Stimulated activated CD8-positive, alpha-beta memory T cell treated with anti-CD3 and anti-CD28 coated beads, Interleukin-2, amount 100 ng/mL, for 48 hours (primary cell): Measurements from ENCODE around the gene TBC1D22B.

ENCODE experiments used
- DNase-seq, 2 donors: peaks; one replicate each; pipeline ENCODE4 v3.0.0-alpha.2; 2020; ENCODE audit warnings: low read depth in 2 of 2

TBC1D22B gene

GRCh38 chr6:37239950-37240713, 17.4 kb upstream of the TBC1D22B start:
- DNase-seq, result peak; percentile 73 to 76

- no peak for DNase-seq
Observed at GRCh38 chr6:37241131-37241530, 16.4 kb upstream of the TBC1D22B start.

DNA sequence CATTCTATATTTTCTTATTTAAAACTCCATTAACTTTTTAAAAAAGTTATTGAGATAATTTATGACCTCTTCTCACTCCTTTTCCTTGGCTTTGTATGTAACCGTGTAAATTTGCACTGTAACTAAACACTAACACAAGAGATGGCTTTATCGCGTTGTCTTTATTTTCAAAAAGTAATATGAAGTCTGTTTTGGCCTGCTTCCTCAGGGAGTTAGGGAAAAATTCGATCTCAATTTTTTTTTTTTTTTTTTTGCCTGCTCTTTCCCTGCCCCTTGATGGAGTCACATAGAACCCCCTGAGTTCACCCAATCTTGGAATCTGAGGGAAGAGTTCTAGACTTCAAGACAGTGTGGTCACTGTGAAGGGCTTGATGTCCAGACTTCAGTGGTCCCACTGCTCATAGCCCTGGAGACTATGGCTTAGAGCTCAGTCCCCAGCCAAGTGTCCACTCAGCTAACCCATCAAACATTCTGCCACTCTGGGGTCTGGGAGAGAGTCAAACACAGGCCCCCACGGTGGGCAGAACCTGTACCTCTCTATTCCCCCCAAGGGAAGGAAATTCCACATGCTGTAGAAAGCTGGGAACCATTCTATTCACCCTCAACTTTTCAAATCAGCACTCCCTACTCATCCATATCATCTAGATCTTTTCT, 15.7 kb upstream of the TBC1D22B start:
- DNase-seq, result no peak

- no peak for DNase-seq
Observed at GRCh38 chr6:37242429-37243052, 15.0 kb upstream of the TBC1D22B start.

GRCh38 chr6:37243131-37243815, 14.3 kb upstream of the TBC1D22B start:
- no peak for DNase-seq

DNA sequence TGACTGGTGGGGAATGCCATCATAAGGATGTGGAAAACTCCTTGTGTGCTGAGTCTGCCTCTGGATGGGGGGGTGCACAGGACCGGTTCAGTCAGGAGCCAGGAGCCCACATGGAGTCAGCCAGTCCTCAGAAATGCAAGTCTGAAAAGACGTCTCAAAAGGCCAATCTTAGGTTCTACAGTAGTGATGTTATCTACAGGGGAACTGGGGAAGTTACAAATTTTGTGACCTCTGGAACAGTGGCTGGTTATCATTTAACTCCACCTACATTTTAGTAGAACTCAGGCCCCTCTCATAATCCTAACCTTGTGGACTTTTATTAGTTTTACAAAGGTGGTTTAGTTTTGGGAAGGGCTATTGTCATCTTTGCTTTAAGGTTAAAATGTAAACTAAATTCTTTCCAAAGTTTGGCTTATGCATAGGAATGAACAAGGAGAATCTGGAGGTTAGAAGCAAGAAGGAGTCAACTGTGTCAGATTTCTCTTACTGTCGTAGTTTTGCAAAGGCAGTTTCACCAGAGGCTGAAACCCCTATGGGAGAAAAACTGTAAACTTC, 13.7 kb upstream of the TBC1D22B start:
- no peak for DNase-seq

DNA sequence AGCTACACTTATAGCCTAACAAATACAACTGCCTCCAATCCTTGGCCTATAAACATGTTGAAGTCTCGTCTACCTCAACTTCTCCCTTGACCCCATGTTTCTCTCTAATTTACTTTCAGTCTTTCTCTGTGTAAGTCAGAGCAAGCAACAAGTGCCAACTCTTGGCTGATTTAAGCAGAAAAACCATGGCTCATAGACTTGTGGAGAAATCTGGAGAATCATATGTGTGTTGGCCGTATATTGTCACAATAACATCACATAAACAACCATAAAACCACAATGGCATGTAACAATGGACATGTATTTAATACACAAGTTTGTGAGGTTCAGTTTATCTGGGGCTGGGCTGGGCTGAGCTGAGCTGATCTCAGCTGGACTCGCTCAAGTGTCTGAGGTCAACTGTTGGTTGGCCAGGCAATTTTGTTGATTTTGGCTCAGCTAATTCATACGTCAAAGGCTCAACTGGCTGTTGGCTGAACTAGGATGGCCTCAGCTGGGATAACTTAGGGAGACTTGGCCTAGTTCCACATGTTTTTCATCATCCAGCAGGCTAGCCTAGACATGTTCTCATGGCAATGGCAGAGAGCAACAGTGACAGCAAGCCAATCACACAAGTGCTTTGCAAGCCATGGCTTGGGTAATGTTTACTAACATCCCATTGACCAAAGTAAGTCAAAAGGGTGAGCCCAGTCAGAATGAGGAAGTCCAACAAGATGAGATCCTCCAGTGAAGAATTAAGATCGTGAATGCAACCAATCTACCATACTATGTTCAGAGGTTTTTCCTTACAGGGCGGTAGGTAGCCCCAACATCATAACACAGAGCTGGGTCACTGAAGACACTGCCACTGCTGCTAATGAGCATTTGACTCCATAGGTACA, 12.9 kb upstream of the TBC1D22B start:
- DNase-seq, result no peak

DNA sequence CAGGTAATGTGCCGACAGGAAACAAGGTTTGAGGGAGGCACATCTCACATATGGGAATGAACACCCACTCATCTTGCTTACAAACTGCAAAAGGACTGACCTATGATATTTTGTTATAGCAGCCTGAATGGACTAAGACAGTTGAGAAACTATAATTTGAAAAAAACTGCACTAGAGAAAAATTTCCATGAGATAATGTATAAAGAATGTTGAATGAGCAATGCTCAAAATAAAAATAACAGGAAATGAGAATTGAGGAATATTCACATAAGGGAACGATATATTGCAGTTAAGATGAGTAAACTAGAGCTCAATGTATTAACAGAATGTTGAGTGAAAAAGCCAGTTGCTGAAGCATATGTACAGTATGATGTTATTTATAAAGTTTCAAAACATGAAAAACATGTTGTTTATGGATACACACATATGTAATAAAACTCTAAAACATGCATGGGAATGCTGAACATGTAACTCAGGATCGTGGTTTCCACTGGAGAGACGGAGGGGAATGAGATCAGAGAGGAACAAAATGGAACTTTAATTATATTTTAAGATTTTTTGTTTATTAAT, 6.3 kb upstream of the TBC1D22B start:
- DNase-seq, result no peak

DNA sequence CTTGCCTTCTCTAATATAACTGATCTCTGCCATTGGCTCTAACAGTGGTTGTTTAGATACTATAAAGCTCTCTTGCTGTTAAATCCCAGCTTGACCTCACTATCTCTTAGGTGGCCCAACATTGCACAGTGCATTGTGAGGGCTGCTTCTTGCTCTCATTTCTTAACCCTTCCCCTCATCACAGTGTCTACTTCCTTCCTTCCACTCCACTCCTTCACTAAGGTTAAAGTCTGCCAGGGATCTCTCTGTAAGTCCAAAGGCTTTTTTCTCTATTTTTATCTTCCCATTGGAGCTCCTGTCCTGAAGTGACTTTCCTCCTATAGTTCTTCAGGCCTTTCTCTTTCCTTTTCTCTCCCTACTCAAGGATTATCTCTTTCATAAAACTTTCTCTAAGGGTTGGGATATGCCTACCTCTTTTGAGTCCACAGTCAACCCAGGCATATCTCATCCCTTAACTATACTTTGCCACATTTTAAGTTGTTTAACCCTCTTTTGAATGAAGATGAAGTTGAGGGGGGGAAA, 4.0 kb upstream of the TBC1D22B start:
- no peak for DNase-seq

DNA sequence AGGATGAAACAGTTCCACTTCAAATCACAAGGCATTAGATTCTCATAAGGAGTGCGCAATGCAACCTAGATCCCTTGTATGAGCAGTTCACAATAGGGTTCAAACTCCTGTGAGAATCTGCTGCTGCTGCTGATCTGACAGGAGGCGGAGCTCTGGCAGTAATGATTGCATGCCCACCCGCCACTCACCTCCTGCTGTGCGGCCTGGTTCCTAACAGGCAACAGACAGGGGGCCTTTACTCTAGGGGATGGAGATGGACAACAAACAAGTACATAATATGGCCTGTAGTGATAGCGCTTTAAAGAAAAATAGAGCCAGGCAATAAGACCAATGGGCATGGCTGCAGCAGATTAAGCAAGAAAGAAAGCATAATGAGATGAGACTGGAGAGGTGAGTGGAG, 2.7 kb upstream of the TBC1D22B start:
- no peak for DNase-seq

DNA sequence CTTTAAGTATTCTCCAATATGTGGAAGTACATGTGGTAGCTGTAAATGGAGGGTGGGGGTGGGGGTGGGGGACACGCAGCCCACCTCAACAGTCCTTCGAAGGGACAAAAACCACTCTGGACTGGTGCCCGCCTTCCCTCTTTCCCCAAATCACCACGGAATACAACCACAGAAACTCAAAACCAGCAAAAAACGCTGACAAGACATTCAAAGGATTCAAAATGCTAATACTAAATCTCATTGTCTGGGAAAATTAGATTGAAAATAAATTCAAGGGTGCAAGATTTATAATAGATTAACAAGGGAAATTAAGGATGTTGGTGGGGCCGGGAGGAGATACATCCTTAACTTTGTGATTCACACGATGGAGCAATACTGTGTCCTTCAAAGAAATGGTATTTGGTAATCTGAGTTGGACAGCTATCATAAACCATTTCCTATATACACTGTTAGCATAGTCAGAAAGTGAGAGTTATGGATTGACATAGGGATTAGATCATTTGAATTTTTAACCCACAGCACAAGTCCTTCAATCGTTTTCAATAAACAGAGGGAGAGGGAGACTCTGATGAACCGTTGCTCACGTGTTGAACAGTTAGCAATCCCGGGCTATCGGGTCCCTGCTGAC, 766 bp upstream of the TBC1D22B start:
- no peak for DNase-seq

DNA sequence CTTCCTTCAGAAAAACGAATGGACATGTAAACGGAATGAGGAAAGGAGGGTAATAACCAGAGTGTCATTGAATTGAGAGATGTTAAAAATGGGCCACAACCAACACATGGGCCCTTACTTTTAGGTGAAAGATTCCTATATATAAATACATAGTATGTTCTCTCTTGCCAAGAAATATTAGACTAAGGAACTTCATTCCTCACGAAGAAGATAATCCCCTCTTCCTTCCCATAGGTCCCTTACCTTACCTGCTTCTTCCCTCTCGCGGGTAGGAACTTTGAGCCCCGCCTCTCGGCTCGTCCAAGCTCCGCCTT, 295 bp upstream of the TBC1D22B start:
- no peak for DNase-seq

GRCh38 chr6:37258405-37259105, 983 bp downstream of the TBC1D22B start:
- DNase-seq, result no peak

- no peak for DNase-seq
Observed at GRCh38 chr6:37259191-37259590, 1.6 kb downstream of the TBC1D22B start.

GRCh38 chr6:37260040-37260439, 2.5 kb downstream of the TBC1D22B start:
- DNase-seq, result no peak

GRCh38 chr6:37260444-37260843, 2.9 kb downstream of the TBC1D22B start:
- DNase-seq, result no peak

DNA sequence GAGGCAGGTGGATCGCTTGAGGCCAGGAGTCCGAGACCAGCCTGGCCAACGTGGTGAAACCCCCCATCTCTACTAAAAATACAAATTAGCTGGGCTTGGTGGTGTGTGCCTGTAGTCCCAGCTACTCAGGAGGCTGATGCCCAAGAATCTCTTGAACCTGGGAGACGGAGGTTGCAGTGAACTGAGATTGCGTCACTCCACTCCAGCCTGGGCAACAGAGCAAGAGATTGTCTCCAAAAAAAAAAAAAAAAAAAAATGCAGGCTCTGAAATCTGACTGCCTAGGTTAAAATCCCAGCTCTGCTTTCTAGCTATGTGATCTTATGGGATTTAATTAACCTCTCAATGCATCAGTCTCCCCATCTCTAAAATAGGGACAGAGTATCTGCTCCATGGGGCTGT, 3.6 kb downstream of the TBC1D22B start:
- no peak for DNase-seq

- DNase-seq, result no peak
Observed at GRCh38 chr6:37262446-37263026, 5.0 kb downstream of the TBC1D22B start.

DNA sequence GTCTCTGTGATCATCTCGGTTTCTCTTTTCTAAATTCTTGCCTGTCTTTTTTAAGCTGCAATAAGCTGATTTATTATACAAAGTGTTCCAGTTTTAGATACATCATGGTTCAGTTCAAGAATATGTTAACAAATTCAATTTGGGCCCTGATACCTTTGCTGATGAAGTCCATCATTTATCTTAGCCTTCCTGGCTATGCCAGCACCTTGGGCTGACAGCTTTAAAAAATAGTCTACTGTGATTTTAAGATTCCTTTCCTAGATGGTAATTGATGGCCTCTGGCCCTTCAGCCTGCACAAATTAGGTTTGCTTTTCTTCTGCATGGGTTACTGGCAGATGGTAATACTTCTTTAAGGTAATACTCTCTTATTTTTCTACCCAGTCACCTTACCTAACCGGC, 7.4 kb downstream of the TBC1D22B start:
- DNase-seq, result no peak
